K562 (cell line): ENCODE results near the gene CAPN7. TPM values are rescaled to one million over a fixed set of nuclear protein-coding genes. Genes with fewer than 3 reads are reported as not detected.
A peak's percentile ranks its signal among the peaks of the same experiment; 100 is the strongest.

Experiments
- CBX1 ChIP-seq: sonication (generic); IDR thresholded peaks from 2 replicates; pipeline ENCODE4 v1.6.1; 2016; ENCODE audit warnings: antibody characterized with exemption, low read depth, mild to moderate bottlenecking
- CREBBP ChIP-seq: IDR thresholded peaks from one replicate; pipeline ENCODE4 v1.6.1; 2012; ENCODE audit warnings: low read depth, mild to moderate bottlenecking, control low read depth, inconsistent platforms, low read length
- GABPA ChIP-seq: fragments of 200-800 bp; sonication (Bioruptor generic); conservative IDR thresholded peaks from 2 replicates; pipeline ENCODE4 v1.6.1; 2016; ENCODE audit warnings: low read depth, missing genetic modification characterization, missing compliant biosample characterization
- HBP1 ChIP-seq: fragments of 450-650 bp; formaldehyde crosslinking; IDR thresholded peaks from 2 replicates; pipeline ENCODE4 v1.4.0; 2022; ENCODE audit warnings: missing genetic modification characterization
- MEF2D ChIP-seq: conservative IDR thresholded peaks from 2 replicates; pipeline ENCODE4 v1.6.1; 2016; ENCODE audit warnings: low read depth, missing genetic modification characterization, missing compliant biosample characterization
- NCOA1 ChIP-seq: fragments of 450-650 bp; IDR thresholded peaks from 2 replicates; pipeline ENCODE4 v1.6.1; 2016; ENCODE audit warnings: low read depth
- NFYB ChIP-seq: IDR thresholded peaks from 2 replicates; pipeline ENCODE4 v1.6.1; 2011; ENCODE audit warnings: mild to moderate bottlenecking, moderate library complexity; ENCODE audit not compliant: insufficient read length; ENCODE audit errors: extremely low read depth
- RB1 ChIP-seq: fragments of 450-650 bp; IDR thresholded peaks from 2 replicates; pipeline ENCODE4 v1.6.1; 2017; ENCODE audit warnings: low read depth, mild to moderate bottlenecking
- RFX7 ChIP-seq: fragments of 250-450 bp; sonication (Bioruptor Pico); IDR thresholded peaks from 2 replicates; pipeline ENCODE4 v1.5.1; 2021; ENCODE audit warnings: mild to moderate bottlenecking
- SOX6 ChIP-seq: fragments of 450-650 bp; IDR thresholded peaks from 2 replicates; pipeline ENCODE4 v1.6.1; 2014; ENCODE audit warnings: mild to moderate bottlenecking
- SPI1 ChIP-seq: IDR thresholded peaks from 2 replicates; pipeline ENCODE4 v1.6.1; 2011; ENCODE audit warnings: low read depth, low read length, control low read depth, borderline replicate concordance
- YBX1 ChIP-seq: fragments of 450-650 bp; IDR thresholded peaks from 2 replicates; pipeline ENCODE4 v1.7.1; 2016; ENCODE audit warnings: mild to moderate bottlenecking
- ZC3H11A ChIP-seq: IDR thresholded peaks from 2 replicates; pipeline ENCODE4 v1.6.1; 2012; ENCODE audit warnings: low read depth, low read length, improper control_type of control experiment
- ZHX1 ChIP-seq: fragments of 150-350 bp; conservative IDR thresholded peaks from 2 replicates; pipeline ENCODE4 v1.6.1; 2014; ENCODE audit warnings: low read length
- ZNF224 ChIP-seq: sonication (generic); formaldehyde crosslinking; IDR thresholded peaks from 2 replicates; pipeline ENCODE4 v1.8.0; 2022; ENCODE audit warnings: mild to moderate bottlenecking, missing genetic modification reagents
- ZNF280A ChIP-seq: fragments of 450-650 bp; IDR thresholded peaks from 2 replicates; pipeline ENCODE4 v1.6.1; 2018; ENCODE audit warnings: mild to moderate bottlenecking, low read depth; ENCODE audit not compliant: partially characterized antibody
- ZNF436 ChIP-seq: fragments of 250-450, 450-650 bp; sonication (Bioruptor Pico); formaldehyde crosslinking; IDR thresholded peaks from 2 replicates; pipeline ENCODE4 v1.7.0; 2020; ENCODE audit warnings: mild to moderate bottlenecking
- ZNF57 ChIP-seq: fragments of 450-650 bp; formaldehyde crosslinking; IDR thresholded peaks from 2 replicates; pipeline ENCODE4 v1.4.0; 2020; ENCODE audit warnings: mild to moderate bottlenecking, moderate library complexity
- ZNF707 ChIP-seq: fragments of 250-450 bp; sonication (Bioruptor Pico); conservative IDR thresholded peaks from 2 replicates; pipeline ENCODE4 v1.8.0; 2022; ENCODE audit warnings: inconsistent platforms, mild to moderate bottlenecking, moderate library complexity
- polyA plus RNA-seq, 8 experiments: library from polyadenylated mRNA; depleted of rRNA in 4 of 8; stranded (reverse) in 5 of 8; unstranded in 3 of 8; fragments of >200 nt; fragmentation: Nextera tagmentation in 2 of 8; fragmentation: Illumina TruSeq in 1 of 8; extraction: Ambion mirVana in 2 of 8; extraction: Trizol in 1 of 8; gene quantifications; 2 replicates each; pipeline versions ENCODE4 v1.2.1 to v1.2.3, GENCODE V29; 2011 to 2014; ENCODE audit warnings: inconsistent platforms in 1 of 8, missing spikeins in 1 of 8
- total RNA-seq, 7 experiments: library from RNA; depleted of rRNA in 6 of 7; stranded (reverse); fragments of >200 nt in 6 of 7; fragmentation: Illumina TruSeq in 2 of 7; extraction: Trizol in 2 of 7; gene quantifications; 2 replicates each; pipeline versions ENCODE4 v1.2.1 to v1.2.3, GENCODE V29; 2011 to 2021; ENCODE audit warnings: low replicate concordance in 1 of 7
- TF ChIP-seq, protein P1 (sequence below): IDR thresholded peaks from 3 replicates; pipeline ENCODE4 v1.6.1; 2011; ENCODE audit warnings: borderline replicate concordance, mild to moderate bottlenecking, moderate library complexity; ENCODE audit not compliant: insufficient read length; ENCODE audit errors: extremely low read depth

CAPN7 gene
- total and polyA plus RNA-seq, 9 of the 15 experiments (the other 6 are each of a cell fraction or from before 2014, with no cell fraction given) = 6.5 to 42.7 (median 32.7) TPM

GRCh38 chr3:15205934-15206661 is at the start of gene CAPN7 (continued):
- TF ChIP-seq RFX7 (no peak), ZNF280A (no peak), CREBBP (no peak), RB1 (peak; percentile 83), ZHX1 (peak; percentile 47; the same call in 1 of the 2 replicates), HBP1 (CRISPR knock-in tag) (peak; percentile 85; the same call in 1 of the 2 replicates), NFYB (no peak), CBX1 (peak; percentile 83), MEF2D (tag) (no peak), ZNF707 (CRISPR knock-in tag) (no peak), YBX1 (no peak), NCOA1 (no peak; the same call in 1 of the 2 replicates), SOX6 (0 out of 2 replicates have a peak, but pooled peaks have one; percentile 43), ZNF224 (CRISPR knock-in tag) (peak; percentile 93), ZC3H11A (no peak), ZNF436 (CRISPR knock-in tag) (no peak), ZNF57 (CRISPR knock-in tag) (no peak), SPI1 (no peak), GABPA (tag) (peak; percentile 21; the same call in 1 of the 2 replicates)
- TF ChIP-seq, protein P1, sequence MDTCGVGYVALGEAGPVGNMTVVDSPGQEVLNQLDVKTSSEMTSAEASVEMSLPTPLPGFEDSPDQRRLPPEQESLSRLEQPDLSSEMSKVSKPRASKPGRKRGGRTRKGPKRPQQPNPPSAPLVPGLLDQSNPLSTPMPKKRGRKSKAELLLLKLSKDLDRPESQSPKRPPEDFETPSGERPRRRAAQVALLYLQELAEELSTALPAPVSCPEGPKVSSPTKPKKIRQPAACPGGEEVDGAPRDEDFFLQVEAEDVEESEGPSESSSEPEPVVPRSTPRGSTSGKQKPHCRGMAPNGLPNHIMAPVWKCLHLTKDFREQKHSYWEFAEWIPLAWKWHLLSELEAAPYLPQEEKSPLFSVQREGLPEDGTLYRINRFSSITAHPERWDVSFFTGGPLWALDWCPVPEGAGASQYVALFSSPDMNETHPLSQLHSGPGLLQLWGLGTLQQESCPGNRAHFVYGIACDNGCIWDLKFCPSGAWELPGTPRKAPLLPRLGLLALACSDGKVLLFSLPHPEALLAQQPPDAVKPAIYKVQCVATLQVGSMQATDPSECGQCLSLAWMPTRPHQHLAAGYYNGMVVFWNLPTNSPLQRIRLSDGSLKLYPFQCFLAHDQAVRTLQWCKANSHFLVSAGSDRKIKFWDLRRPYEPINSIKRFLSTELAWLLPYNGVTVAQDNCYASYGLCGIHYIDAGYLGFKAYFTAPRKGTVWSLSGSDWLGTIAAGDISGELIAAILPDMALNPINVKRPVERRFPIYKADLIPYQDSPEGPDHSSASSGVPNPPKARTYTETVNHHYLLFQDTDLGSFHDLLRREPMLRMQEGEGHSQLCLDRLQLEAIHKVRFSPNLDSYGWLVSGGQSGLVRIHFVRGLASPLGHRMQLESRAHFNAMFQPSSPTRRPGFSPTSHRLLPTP = no peak
